Left renal pelvis (tissue), 4 donors: Measurements from ENCODE around the gene DUSP21. TPM values are rescaled to one million over a fixed set of nuclear protein-coding genes. Genes with fewer than 3 reads are reported as not detected.
"Not testable (repeated sequence)": the region's sequence is repeated elsewhere in the genome, so short reads cannot be mapped to it uniquely, and the experiment has no call there.

Source experiments
- DNase-seq, 4 donors: peaks; one replicate each; pipeline ENCODE4 v3.0.0-alpha.2; 2013; ENCODE audit warnings: low read depth in 4 of 4, low spot score in 3 of 4
- polyA plus RNA-seq, 4 donors: library from polyadenylated mRNA; unstranded; fragments of 120-200 nt; gene quantifications; one replicate each; pipeline ENCODE4 v1.2.1, GENCODE V29; 2013; ENCODE audit not compliant: insufficient read length in 4 of 4

DUSP21 gene
- polyA plus RNA-seq, 4 donors = not detected

- DNase-seq = no peak
Observed at GRCh38 chrX:44874420-44875184, 30.8 kb downstream of the DUSP21 start.

GRCh38 chrX:44875185-44875489, 31.3 kb downstream of the DUSP21 start:
- no peak for DNase-seq

- DNase-seq = no peak
Observed at GRCh38 chrX:44876086-44876485, 32.3 kb downstream of the DUSP21 start.

- no peak for DNase-seq
Observed at GRCh38 chrX:44876767-44877166, 32.9 kb downstream of the DUSP21 start.

- DNase-seq = no peak
Observed at GRCh38 chrX:44878780-44879179, 35.0 kb downstream of the DUSP21 start.

- no peak for DNase-seq
Observed at GRCh38 chrX:44881549-44881948, 37.7 kb downstream of the DUSP21 start.

GRCh38 chrX:44882635-44883034, 38.8 kb downstream of the DUSP21 start:
- no peak for DNase-seq

GRCh38 chrX:44884944-44885343, 41.1 kb downstream of the DUSP21 start:
- no peak for DNase-seq

- DNase-seq = no peak
Observed at GRCh38 chrX:44889824-44890223, 46.0 kb downstream of the DUSP21 start.

- no peak for DNase-seq
Observed at GRCh38 chrX:44890247-44890646, 46.4 kb downstream of the DUSP21 start.

GRCh38 chrX:44890687-44891086, 46.9 kb downstream of the DUSP21 start:
- not testable (repeated sequence) for DNase-seq

GRCh38 chrX:44891642-44892041, 47.8 kb downstream of the DUSP21 start:
- no peak for DNase-seq

Other genes starting within 250 kb of the DUSP21 start
- gene KDM6A, start 29.2 kb downstream of the DUSP21 start, polyA plus RNA-seq = 10 to 100 TPM; 21.6 to 33.0 (median 30.2) TPM